OCI-LY1 (cell line): Measurements from ENCODE around the gene INPP5A.

Source experiments
- EZH2 ChIP-seq: fragments of 200-600 bp; sonication (generic), shearing (Covaris generic); IDR thresholded peaks from 2 replicates; pipeline ENCODE4 v1.8.0; 2017; ENCODE audit warnings: borderline replicate concordance, mixed run types, mild to moderate bottlenecking, antibody characterized with exemption, low read length, moderate library complexity, mixed read lengths
- TF ChIP-seq, protein P1 (sequence below): fragments of 200-600 bp; sonication (generic), shearing (Covaris generic); IDR thresholded peaks from 2 replicates; pipeline ENCODE4 v1.5.1; 2017; ENCODE audit warnings: mild to moderate bottlenecking, antibody characterized with exemption, low read length, moderate library complexity, mixed read lengths

DNA sequence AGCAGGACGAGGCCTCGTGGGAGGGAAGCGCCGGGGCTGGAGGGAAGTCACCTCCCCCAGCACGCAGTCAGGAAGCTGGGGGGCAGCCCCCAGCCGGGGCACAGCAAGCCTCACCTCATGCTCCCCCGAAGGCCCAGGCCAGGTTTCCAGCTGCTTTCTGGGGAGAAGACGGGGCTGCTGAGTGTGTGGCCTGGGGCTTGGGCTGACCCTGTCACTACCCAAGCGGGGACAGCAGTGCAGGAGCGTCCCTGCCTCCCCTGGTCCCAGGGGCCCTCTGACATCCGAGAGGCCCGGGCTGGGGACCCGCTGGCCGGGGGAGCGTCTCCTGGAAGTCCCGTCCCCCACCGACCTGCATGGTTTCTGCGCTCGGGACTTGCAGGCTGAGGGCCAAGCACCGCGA is 268.0 kb downstream of the INPP5A start:
- TF ChIP-seq, protein P1, sequence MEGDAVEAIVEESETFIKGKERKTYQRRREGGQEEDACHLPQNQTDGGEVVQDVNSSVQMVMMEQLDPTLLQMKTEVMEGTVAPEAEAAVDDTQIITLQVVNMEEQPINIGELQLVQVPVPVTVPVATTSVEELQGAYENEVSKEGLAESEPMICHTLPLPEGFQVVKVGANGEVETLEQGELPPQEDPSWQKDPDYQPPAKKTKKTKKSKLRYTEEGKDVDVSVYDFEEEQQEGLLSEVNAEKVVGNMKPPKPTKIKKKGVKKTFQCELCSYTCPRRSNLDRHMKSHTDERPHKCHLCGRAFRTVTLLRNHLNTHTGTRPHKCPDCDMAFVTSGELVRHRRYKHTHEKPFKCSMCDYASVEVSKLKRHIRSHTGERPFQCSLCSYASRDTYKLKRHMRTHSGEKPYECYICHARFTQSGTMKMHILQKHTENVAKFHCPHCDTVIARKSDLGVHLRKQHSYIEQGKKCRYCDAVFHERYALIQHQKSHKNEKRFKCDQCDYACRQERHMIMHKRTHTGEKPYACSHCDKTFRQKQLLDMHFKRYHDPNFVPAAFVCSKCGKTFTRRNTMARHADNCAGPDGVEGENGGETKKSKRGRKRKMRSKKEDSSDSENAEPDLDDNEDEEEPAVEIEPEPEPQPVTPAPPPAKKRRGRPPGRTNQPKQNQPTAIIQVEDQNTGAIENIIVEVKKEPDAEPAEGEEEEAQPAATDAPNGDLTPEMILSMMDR: no peak
- no peak for TF ChIP-seq EZH2
